Skeletal muscle cell (primary cell): ENCODE results near the gene HYOU1.
"Not testable (repeated sequence)": the region's sequence is repeated elsewhere in the genome, so short reads cannot be mapped to it uniquely, and the experiment has no call there.

Experiments
- DNase-seq: peaks from one replicate; pipeline ENCODE4 v3.0.0-alpha.2; 2010; ENCODE audit warnings: low read depth
- H3K4me3 ChIP-seq: 2 replicates; pipeline ENCODE4 v1.5.1; 2011; ENCODE audit warnings: low read depth, mild to moderate bottlenecking, control low read depth, low read length, moderate library complexity

Gene HYOU1, protein sequence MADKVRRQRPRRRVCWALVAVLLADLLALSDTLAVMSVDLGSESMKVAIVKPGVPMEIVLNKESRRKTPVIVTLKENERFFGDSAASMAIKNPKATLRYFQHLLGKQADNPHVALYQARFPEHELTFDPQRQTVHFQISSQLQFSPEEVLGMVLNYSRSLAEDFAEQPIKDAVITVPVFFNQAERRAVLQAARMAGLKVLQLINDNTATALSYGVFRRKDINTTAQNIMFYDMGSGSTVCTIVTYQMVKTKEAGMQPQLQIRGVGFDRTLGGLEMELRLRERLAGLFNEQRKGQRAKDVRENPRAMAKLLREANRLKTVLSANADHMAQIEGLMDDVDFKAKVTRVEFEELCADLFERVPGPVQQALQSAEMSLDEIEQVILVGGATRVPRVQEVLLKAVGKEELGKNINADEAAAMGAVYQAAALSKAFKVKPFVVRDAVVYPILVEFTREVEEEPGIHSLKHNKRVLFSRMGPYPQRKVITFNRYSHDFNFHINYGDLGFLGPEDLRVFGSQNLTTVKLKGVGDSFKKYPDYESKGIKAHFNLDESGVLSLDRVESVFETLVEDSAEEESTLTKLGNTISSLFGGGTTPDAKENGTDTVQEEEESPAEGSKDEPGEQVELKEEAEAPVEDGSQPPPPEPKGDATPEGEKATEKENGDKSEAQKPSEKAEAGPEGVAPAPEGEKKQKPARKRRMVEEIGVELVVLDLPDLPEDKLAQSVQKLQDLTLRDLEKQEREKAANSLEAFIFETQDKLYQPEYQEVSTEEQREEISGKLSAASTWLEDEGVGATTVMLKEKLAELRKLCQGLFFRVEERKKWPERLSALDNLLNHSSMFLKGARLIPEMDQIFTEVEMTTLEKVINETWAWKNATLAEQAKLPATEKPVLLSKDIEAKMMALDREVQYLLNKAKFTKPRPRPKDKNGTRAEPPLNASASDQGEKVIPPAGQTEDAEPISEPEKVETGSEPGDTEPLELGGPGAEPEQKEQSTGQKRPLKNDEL

GRCh38 chr11:119057000-119057769, at the start of gene HYOU1:
HYOU1 (minus strand) TSS chr11:119057205; CDS start chr11:119056160, 1,045 bp downstream.
- H3K4me3 ChIP-seq = peak within 1 kb of the TSS; percentile 87
- peak; percentile 84 for DNase-seq

DNA sequence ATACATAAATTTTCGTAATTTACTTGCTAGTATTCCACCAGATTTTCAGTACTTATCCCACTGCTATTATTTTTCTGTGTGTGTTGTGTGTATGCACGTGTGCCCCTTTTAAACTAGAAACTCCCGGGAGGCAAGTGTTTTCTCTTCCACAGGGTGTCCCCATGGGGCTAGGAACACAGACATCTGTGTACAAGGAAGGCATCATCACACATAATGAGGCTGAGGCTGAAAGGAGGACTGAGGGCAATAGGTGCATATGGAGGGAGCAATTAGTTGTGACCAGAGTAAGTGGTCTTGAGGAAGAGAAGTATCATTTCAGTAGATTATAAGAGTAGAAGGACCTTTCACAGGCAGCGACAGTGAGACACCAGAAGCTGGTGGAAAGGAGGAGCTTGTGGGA, 46.8 kb upstream of the HYOU1 start:
- DNase-seq = no peak
- no peak overlapping the region for H3K4me3 ChIP-seq

GRCh38 chr11:119103161-119103664, 46.2 kb upstream of the HYOU1 start:
- DNase-seq = not testable (repeated sequence)
- H3K4me3 ChIP-seq = peak overlapping the region; percentile 92

GRCh38 chr11:119101759-119102423, 44.9 kb upstream of the HYOU1 start, which contains the start of gene DPAGT1:
DPAGT1 (minus strand) TSS chr11:119101853; CDS start chr11:119101655, 198 bp downstream.
- DNase-seq = peak; percentile 93
- H3K4me3 ChIP-seq = peak within 1 kb of the TSS; percentile 92

DNA sequence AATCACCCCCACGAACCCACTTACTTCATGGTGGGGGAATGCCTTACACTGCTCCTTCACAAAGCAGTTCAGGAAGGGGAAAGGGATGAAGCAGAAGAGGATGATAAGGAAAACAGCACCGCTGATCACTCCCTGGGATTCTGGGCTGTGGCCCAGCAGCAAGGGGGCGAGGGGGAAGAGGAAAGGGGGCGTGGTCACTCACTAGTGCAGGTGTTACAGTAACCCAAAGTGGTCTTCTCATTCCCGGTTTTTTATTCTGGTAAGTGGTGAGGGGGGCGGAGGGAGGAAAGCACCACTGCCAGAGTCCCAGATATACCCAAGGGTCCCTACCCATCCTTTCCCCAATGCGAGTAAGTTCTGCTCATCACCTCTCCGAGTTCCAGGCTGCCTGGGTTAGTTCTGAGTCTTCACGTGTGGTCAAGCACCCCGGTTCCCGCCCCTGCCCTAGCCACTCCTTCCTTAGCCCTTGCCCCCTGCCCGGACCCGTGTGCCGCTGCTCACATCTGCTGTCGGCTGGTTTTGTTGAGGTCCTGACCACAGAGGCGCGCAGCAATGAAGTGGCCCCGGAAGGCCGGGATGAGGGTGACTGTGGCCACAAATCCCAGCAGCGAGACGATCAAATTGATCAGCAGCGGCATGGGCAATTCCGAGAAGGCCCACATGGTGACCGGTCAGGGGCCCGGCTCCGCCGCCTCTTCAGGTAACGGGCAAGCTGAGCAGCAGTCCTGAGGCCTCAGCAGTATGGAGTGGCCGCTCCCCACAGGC, 44.2 kb upstream of the HYOU1 start:
- DNase-seq = no peak
- peak overlapping the region; percentile 92 for H3K4me3 ChIP-seq

GRCh38 chr11:119100246-119100970, 43.4 kb upstream of the HYOU1 start:
- peak overlapping the region; percentile 92 for H3K4me3 ChIP-seq
- no peak for DNase-seq

DNA sequence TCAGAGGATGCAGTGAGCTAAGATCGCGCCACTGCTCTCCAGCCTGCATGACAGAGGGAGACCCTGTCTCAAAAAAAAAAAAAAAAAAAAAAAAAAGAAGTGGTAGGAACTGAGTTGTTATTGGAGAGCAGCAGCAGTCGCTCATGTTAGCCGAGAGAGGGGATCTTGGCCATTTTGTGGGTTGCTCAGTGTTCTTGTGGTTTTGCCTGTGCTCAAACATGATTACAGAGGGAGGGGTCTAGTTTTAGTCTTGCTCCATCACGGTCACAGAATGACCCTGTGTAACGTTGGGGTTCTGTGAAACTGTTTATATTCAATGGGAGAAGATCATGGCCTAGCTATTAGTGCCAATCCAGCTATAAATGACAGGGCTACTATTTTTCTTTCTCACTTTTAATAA, 42.7 kb upstream of the HYOU1 start:
- no peak for DNase-seq
- no peak overlapping the region for H3K4me3 ChIP-seq

DNA sequence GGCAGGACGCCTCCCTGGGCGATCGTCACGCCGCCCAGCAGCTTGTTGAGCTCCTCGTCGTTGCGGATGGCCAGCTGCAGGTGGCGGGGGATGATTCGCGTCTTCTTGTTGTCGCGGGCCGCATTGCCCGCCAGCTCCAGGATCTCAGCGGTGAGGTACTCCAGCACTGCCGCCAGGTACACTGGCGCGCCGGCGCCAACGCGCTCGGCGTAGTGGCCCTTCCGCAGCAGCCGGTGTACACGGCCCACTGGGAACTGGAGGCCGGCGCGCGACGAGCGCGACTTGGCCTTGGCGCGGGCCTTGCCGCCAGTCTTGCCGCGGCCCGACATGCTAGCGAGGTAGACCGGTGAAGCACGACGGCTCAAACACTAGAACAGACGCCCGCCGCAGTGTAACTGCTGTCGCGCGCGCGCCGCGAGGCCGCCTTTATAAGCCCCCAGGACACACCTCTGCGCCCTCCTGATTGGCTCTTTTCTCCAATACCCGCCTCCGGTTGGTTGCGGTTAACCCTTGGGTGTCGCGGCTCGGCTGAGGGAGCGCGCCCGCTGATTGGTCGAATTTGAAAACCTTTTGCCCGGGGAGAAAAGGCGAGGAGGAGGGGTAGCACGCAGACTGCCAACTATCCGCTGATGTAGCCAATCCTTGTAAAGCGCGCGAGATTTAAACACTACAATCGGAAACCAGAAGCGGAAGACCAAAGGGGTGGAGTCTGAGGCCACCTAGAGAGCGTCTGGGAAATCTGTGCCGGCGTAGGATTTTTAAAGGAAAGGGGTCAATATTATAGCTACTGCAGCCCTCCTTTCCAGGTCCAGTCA, 38.3 kb upstream of the HYOU1 start:
- H3K4me3 ChIP-seq = peak overlapping the region; percentile 62
- DNase-seq = peak; percentile 98

GRCh38 chr11:119094816-119095065, 37.7 kb upstream of the HYOU1 start:
- DNase-seq = peak; percentile 54
- peak overlapping the region; percentile 62 for H3K4me3 ChIP-seq

- peak overlapping the region; percentile 62 for H3K4me3 ChIP-seq
- DNase-seq = no peak
Measured at GRCh38 chr11:119093942-119094815, 37.2 kb upstream of the HYOU1 start.

GRCh38 chr11:119092880-119093842, 36.2 kb upstream of the HYOU1 start:
- DNase-seq = no peak
- peak overlapping the region; percentile 62 for H3K4me3 ChIP-seq

DNA sequence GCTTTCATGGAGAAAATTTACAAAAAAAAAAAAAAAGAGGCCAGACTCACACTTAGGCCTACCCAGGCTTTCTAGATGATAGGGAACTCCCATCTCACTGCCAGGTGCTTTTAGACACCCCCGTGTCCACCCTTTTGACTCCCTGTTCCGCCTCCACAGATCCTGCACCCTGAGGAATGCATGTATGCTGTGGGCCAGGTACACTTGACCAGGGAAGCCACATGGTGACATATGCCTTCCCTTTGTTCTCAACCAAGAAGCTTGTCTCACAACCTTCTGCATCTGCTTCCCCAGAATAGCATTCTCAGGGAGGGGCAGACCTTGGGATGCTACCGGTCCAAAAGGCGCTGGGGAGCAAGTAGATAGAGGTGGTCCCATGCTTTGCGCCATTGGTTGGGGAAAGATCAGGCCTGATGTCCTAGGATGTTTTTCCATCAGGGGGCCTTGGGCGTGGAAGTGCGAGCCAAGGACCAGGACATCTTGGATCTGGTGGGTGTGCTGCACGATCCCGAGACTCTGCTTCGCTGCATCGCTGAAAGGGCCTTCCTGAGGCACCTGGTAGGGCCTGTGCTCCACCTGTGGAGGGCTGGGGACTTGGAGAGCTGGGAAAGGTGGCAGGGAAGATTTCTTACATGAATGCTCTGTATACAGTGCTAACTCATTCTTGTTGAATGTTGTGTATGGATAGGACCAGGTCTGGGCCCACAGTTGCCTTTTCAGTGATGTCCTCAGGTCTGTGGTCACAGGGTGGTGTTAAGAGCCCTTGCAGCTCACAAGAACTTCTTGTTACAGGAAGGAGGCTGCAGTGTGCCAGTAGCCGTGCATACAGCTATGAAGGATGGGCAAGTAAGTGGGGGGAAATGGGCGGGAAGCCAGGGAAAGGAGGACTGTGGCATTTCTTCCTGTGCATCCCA, 35.2 kb upstream of the HYOU1 start:
- DNase-seq = no peak
- H3K4me3 ChIP-seq = peak overlapping the region; percentile 62

DNA sequence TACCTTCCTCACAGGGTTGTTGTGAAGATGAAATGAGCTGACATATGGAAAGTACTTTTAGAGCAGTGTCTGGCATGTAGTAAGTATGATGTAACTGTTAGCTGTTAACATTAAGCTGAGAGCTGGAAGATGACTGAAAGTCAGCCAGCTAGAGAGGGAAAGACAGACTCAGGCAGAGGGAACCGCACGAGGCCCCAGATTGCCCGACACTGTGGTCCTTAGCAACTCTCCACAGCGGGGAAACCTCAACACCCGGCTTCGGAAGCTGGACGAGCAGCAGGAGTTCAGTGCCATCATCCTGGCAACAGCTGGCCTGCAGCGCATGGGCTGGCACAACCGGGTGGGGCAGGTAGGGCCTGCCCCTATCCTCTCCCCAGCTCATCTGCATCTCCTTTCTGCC, 34.2 kb upstream of the HYOU1 start:
- DNase-seq = no peak

GRCh38 chr11:119089319-119089718, 32.3 kb upstream of the HYOU1 start:
- no peak overlapping the region for H3K4me3 ChIP-seq
- DNase-seq = no peak

More for the DNA sequence above, 34.2 kb upstream of the HYOU1 start:
- H3K4me3 ChIP-seq = no peak overlapping the region
